WTC11 (cell line): ENCODE measurements around the gene PDZRN3. TPM values are rescaled to one million over a fixed set of nuclear protein-coding genes. Genes with fewer than 3 reads are reported as not detected.

ENCODE experiments used
- ATAC-seq: fragments of 200-7000 bp; cut with Tn5 transposase; 2 replicates; pipeline ENCODE4 v1.10.0; 2021; ENCODE audit warnings: mild to moderate bottlenecking, moderate library complexity
- CTCF ChIA-PET: fragments of 300-600 bp; sonication (Branson Sonifier 250); formaldehyde crosslinking; loops from one replicate; lab custom pipeline; 2021; ENCODE audit warnings: antibody characterized with exemption; lab: Charles Lee
- POLR2A ChIA-PET: fragments of 350-600 bp; sonication (Branson Sonifier 250); formaldehyde crosslinking; loops from one replicate; lab custom pipeline; 2021; ENCODE audit warnings: antibody characterized with exemption; lab: Charles Lee
- DNase-seq: peaks from one replicate; pipeline ENCODE4 v3.0.0; 2021; ENCODE audit warnings: low spot score
- H3K27ac Mint-ChIP-seq: 2 replicates; pipeline ENCODE4 v1.8.0; 2021; ENCODE audit warnings: mixed read lengths
- H3K27me3 Mint-ChIP-seq: 2 replicates; pipeline ENCODE4 v1.8.0; 2021; ENCODE audit warnings: low read depth, mild to moderate bottlenecking, moderate library complexity, mixed read lengths
- H3K36me3 Mint-ChIP-seq: 2 replicates; pipeline ENCODE4 v1.8.0; 2021; ENCODE audit warnings: mixed read lengths
- H3K4me1 Mint-ChIP-seq: 2 replicates; pipeline ENCODE4 v1.8.0; 2022; ENCODE audit warnings: mixed read lengths
- H3K4me3 Mint-ChIP-seq: 2 replicates; pipeline ENCODE4 v1.8.0; 2021; ENCODE audit warnings: mild to moderate bottlenecking, moderate library complexity, mixed read lengths
- H3K9me3 Mint-ChIP-seq: 2 replicates; pipeline ENCODE4 v1.8.0; 2021; ENCODE audit warnings: mixed read lengths
- CREB1 ChIP-seq: sonication (generic); formaldehyde crosslinking; IDR thresholded peaks from 2 replicates; pipeline ENCODE4 v1.8.0; 2023; ENCODE audit warnings: mild to moderate bottlenecking, missing genetic modification reagents
- ELF4 ChIP-seq: sonication (generic); formaldehyde crosslinking; IDR thresholded peaks from 2 replicates; pipeline ENCODE4 v1.8.1; 2022; ENCODE audit warnings: low read depth, mild to moderate bottlenecking, moderate library complexity, missing genetic modification reagents
- ERG ChIP-seq: fragments of 250-450 bp; sonication (Bioruptor Pico); IDR thresholded peaks from 2 replicates; pipeline ENCODE4 v1.8.0; 2021; ENCODE audit warnings: mild to moderate bottlenecking
- ETV6 ChIP-seq: sonication (generic); formaldehyde crosslinking; IDR thresholded peaks from 2 replicates; pipeline ENCODE4 v1.8.1; 2022; ENCODE audit warnings: mild to moderate bottlenecking, missing genetic modification reagents
- FOXP1 ChIP-seq: sonication (generic); formaldehyde crosslinking; IDR thresholded peaks from 2 replicates; pipeline ENCODE4 v1.8.0; 2022; ENCODE audit warnings: missing genetic modification reagents, mild to moderate bottlenecking, moderate library complexity, borderline replicate concordance
- GABPB1 ChIP-seq: sonication (generic); formaldehyde crosslinking; IDR thresholded peaks from 2 replicates; pipeline ENCODE4 v1.8.1; 2023; ENCODE audit warnings: mild to moderate bottlenecking, missing genetic modification reagents
- MAX ChIP-seq: sonication (generic); formaldehyde crosslinking; IDR thresholded peaks from 2 replicates; pipeline ENCODE4 v1.8.0; 2022; ENCODE audit warnings: mild to moderate bottlenecking, missing genetic modification reagents
- MLX ChIP-seq: sonication (generic); formaldehyde crosslinking; IDR thresholded peaks from 2 replicates; pipeline ENCODE4 v1.8.1; 2023; ENCODE audit warnings: mild to moderate bottlenecking, missing genetic modification reagents, moderate library complexity
- MXD4 ChIP-seq: fragments of 250-450 bp; sonication (Bioruptor Pico); IDR thresholded peaks from 2 replicates; pipeline ENCODE4 v1.8.0; 2021; ENCODE audit warnings: mild to moderate bottlenecking, moderate library complexity, borderline replicate concordance
- NR1H2 ChIP-seq: sonication (generic); formaldehyde crosslinking; IDR thresholded peaks from 2 replicates; pipeline ENCODE4 v1.9.0; 2021; ENCODE audit warnings: mild to moderate bottlenecking, moderate library complexity, missing genetic modification reagents
- NR3C1 ChIP-seq: sonication (generic); formaldehyde crosslinking; conservative IDR thresholded peaks from 2 replicates; pipeline ENCODE4 v1.8.1; 2023; ENCODE audit warnings: low read depth, mild to moderate bottlenecking, missing genetic modification reagents
- PREB ChIP-seq: sonication (generic); formaldehyde crosslinking; IDR thresholded peaks from 2 replicates; pipeline ENCODE4 v1.8.1; 2022; ENCODE audit warnings: mild to moderate bottlenecking, missing genetic modification reagents, moderate library complexity, borderline replicate concordance
- RORB ChIP-seq: fragments of 250-450 bp; sonication (Bioruptor Pico); IDR thresholded peaks from 2 replicates; pipeline ENCODE4 v1.9.0; 2021; ENCODE audit warnings: mild to moderate bottlenecking
- STAT6 ChIP-seq: sonication (generic); formaldehyde crosslinking; conservative IDR thresholded peaks from 2 replicates; pipeline ENCODE4 v1.8.1; 2023; ENCODE audit warnings: mild to moderate bottlenecking, low read depth, missing genetic modification reagents, moderate library complexity
- TCF7 ChIP-seq: sonication (generic); formaldehyde crosslinking; IDR thresholded peaks from 2 replicates; pipeline ENCODE4 v1.8.0; 2022; ENCODE audit warnings: mild to moderate bottlenecking, low read depth, missing genetic modification reagents, moderate library complexity
- TEAD4 ChIP-seq: sonication (generic); formaldehyde crosslinking; IDR thresholded peaks from 2 replicates; pipeline ENCODE4 v1.8.0; 2022; ENCODE audit warnings: mild to moderate bottlenecking, missing genetic modification reagents
- TP53 ChIP-seq: sonication (generic); formaldehyde crosslinking; IDR thresholded peaks from 2 replicates; pipeline ENCODE4 v1.8.1; 2023; ENCODE audit warnings: mild to moderate bottlenecking, missing genetic modification reagents
- USF1 ChIP-seq: sonication (generic); formaldehyde crosslinking; IDR thresholded peaks from 2 replicates; pipeline ENCODE4 v1.8.0; 2022; ENCODE audit warnings: mild to moderate bottlenecking, missing genetic modification reagents
- ZBTB43 ChIP-seq: sonication (generic); formaldehyde crosslinking; IDR thresholded peaks from 2 replicates; pipeline ENCODE4 v1.8.1; 2023; ENCODE audit warnings: mild to moderate bottlenecking, missing genetic modification reagents
- ZNF121 ChIP-seq: sonication (generic); formaldehyde crosslinking; IDR thresholded peaks from 2 replicates; pipeline ENCODE4 v1.8.0; 2023; ENCODE audit warnings: missing genetic modification reagents
- ZNF138 ChIP-seq: sonication (generic); formaldehyde crosslinking; conservative IDR thresholded peaks from 2 replicates; pipeline ENCODE4 v1.8.1; 2022; ENCODE audit warnings: mild to moderate bottlenecking, moderate library complexity, missing genetic modification reagents
- ZNF219 ChIP-seq: sonication (generic); formaldehyde crosslinking; IDR thresholded peaks from 2 replicates; pipeline ENCODE4 v1.8.0; 2023; ENCODE audit warnings: missing genetic modification reagents, mild to moderate bottlenecking, borderline replicate concordance
- ZNF317 ChIP-seq: sonication (generic); formaldehyde crosslinking; IDR thresholded peaks from 2 replicates; pipeline ENCODE4 v1.8.1; 2023; ENCODE audit warnings: low read depth, mild to moderate bottlenecking, moderate library complexity, missing genetic modification reagents, borderline replicate concordance
- ZNF425 ChIP-seq: fragments of 250-450 bp; sonication (Bioruptor Pico); conservative IDR thresholded peaks from 2 replicates; pipeline ENCODE4 v1.9.0; 2021; ENCODE audit warnings: mild to moderate bottlenecking
- total RNA-seq: library from RNA; stranded (reverse); gene quantifications from 3 replicates; pipeline ENCODE4 v1.2.3, GENCODE V29; 2021

Gene PDZRN3
- total RNA-seq, 1 experiment from 2014 or later, result 9.5 TPM

GRCh38 chr3:73558727-73559075, 66.0 kb downstream of the PDZRN3 start:
- peaks cover 40% of the 10 kb centered on the region for H3K4me1 Mint-ChIP-seq
- H3K27ac Mint-ChIP-seq, result no peak overlapping the region
- H3K27me3 Mint-ChIP-seq, result peaks cover 75% of the 10 kb centered on the region
- DNase-seq (no peak), ATAC-seq (peak; percentile 52)
- ChIA-PET CTCF (interaction anchor here (0.8 to 1.3 kb wide), 2 partner anchors 51 to 414 kb away, joined by 3 to 7 read pairs; no protein-coding TSS in a partner anchor), POLR2A (no interaction called here)
- no peaks in the 10 kb centered on the region for H3K36me3 Mint-ChIP-seq
- TF ChIP-seq RORB (CRISPR knock-in tag) (no peak), PREB (CRISPR knock-in tag) (no peak), TEAD4 (no peak), NR1H2 (CRISPR knock-in tag) (no peak), ZNF317 (CRISPR knock-in tag) (no peak), ELF4 (CRISPR knock-in tag) (no peak), USF1 (CRISPR knock-in tag) (no peak), ZNF121 (no peak), CREB1 (no peak), MXD4 (CRISPR knock-in tag) (no peak), ZNF425 (no peak), MAX (CRISPR knock-in tag) (no peak), ETV6 (CRISPR knock-in tag) (no peak), ZNF219 (no peak), TP53 (CRISPR knock-in tag) (no peak), ERG (CRISPR knock-in tag) (no peak)
- no peaks in the 10 kb centered on the region for H3K9me3 Mint-ChIP-seq
- no peak overlapping the region for H3K4me3 Mint-ChIP-seq

- Mint-ChIP-seq H3K4me3 (no peak overlapping the region), H3K36me3 (no peaks in the 10 kb centered on the region), H3K4me1 (peaks cover 38% of the 10 kb centered on the region), H3K27me3 (peaks cover 76% of the 10 kb centered on the region), H3K27ac (no peak overlapping the region), H3K9me3 (no peaks in the 10 kb centered on the region)
- ATAC-seq (peak; percentile 58), DNase-seq (no peak)
- CTCF ChIA-PET, result interaction anchor here (0.8 to 1.3 kb wide), 2 partner anchors 50 to 413 kb away, joined by 3 to 7 read pairs; no protein-coding TSS in a partner anchor
- POLR2A ChIA-PET, result no interaction called here
- TF ChIP-seq STAT6 (no peak), ZNF121 (no peak), TCF7 (CRISPR knock-in tag) (no peak), MLX (no peak), ZBTB43 (CRISPR knock-in tag) (no peak), FOXP1 (CRISPR knock-in tag) (no peak), GABPB1 (CRISPR knock-in tag) (no peak), NR3C1 (CRISPR knock-in tag) (no peak), PREB (CRISPR knock-in tag) (no peak), ZNF138 (no peak)
Measured at GRCh38 chr3:73557986-73558726, 66.6 kb downstream of the PDZRN3 start.
